ENCODE data around the gene PRXL2B.

Gene PRXL2B

GRCh38 chr1:2611031-2611501 lies 24.5 kb downstream of the PRXL2B start:
- Histone ChIP-seq H3K27ac (ENCODE audit: poor library complexity, severe bottlenecking) (no peak overlapping the region), H3K36me3 (ENCODE audit: low read depth) (no peaks in the 10 kb centered on the region), H3K9me3 (ENCODE audit: severe bottlenecking) (no peaks in the 10 kb centered on the region), H3K27me3 (ENCODE audit: insufficient read depth, poor library complexity, severe bottlenecking) (peaks cover 5% of the 10 kb centered on the region), H3K4me1 (ENCODE audit: insufficient read depth, poor library complexity, severe bottlenecking) (no peaks in the 10 kb centered on the region), H3K4me3 (ENCODE audit: severe bottlenecking) (no peak overlapping the region)
- TF ChIP-seq, protein P1, sequence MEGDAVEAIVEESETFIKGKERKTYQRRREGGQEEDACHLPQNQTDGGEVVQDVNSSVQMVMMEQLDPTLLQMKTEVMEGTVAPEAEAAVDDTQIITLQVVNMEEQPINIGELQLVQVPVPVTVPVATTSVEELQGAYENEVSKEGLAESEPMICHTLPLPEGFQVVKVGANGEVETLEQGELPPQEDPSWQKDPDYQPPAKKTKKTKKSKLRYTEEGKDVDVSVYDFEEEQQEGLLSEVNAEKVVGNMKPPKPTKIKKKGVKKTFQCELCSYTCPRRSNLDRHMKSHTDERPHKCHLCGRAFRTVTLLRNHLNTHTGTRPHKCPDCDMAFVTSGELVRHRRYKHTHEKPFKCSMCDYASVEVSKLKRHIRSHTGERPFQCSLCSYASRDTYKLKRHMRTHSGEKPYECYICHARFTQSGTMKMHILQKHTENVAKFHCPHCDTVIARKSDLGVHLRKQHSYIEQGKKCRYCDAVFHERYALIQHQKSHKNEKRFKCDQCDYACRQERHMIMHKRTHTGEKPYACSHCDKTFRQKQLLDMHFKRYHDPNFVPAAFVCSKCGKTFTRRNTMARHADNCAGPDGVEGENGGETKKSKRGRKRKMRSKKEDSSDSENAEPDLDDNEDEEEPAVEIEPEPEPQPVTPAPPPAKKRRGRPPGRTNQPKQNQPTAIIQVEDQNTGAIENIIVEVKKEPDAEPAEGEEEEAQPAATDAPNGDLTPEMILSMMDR (IDR thresholded peaks at IDR 0.05; ENCODE audit: poor library complexity, severe bottlenecking) = no peak
- ATAC-seq (ENCODE audit: low read depth) = peak; percentile 83
- peak; percentile 77 for DNase-seq (ENCODE audit: low spot score)

DNA sequence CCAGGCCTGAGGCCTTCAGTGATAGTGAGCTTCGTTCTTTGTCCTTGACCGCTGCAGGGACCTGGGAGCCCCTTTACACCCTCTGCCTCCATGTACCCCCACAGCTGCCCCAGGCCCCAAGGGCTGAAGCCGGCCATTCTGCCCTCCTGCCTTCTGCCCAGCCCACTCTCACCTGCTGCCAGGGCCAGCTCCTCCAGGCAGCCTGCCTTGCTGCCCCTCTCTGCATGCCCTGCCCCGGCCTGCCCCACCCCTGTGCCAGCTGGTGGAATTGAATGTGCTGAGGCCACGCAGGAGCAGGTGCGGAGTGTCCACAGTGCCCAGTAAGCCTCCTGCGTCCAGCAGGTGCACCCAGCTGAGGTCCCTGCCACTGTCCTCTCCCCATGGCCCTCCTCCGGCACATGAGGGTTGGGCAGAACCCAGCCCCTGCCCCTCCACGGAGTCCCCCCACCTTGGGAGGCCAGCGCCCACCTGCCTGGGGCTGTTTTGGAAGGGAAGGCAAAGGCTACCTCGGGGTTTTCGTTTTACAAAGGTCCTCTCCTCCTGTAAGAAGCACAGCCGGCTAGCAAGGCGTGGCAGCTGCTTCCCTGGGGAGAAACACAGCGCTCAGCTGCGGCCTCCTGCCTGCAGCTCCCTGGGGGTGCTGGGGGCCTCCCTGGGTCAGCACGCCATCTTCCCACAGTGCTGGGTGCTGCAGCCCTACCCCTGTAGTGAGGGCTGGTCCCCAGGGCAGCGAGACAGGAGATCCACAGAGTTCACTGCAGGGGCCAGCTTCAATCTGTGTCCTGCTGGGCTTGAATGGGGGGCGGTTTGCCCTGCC lies 25.3 kb downstream of the PRXL2B start:
- ATAC-seq (ENCODE audit: low read depth) (no peak), DNase-seq (ENCODE audit: low spot score) (no peak)
- no peak overlapping the region for H3K4me3 ChIP-seq (ENCODE audit: severe bottlenecking)
- H3K9me3 ChIP-seq (ENCODE audit: severe bottlenecking) = no peaks in the 10 kb centered on the region
- peaks cover 5% of the 10 kb centered on the region for H3K27me3 ChIP-seq (ENCODE audit: insufficient read depth, poor library complexity, severe bottlenecking)
- H3K4me1 ChIP-seq (ENCODE audit: insufficient read depth, poor library complexity, severe bottlenecking) = no peaks in the 10 kb centered on the region
- H3K36me3 ChIP-seq (ENCODE audit: low read depth) = no peaks in the 10 kb centered on the region
- H3K27ac ChIP-seq (ENCODE audit: poor library complexity, severe bottlenecking) = no peak overlapping the region
- TF ChIP-seq, protein P1 (IDR thresholded peaks at IDR 0.05; ENCODE audit: poor library complexity, severe bottlenecking) = no peak

- DNase-seq (ENCODE audit: low spot score) (peak; percentile 47), ATAC-seq (ENCODE audit: low read depth) (no peak)
- H3K4me1 ChIP-seq (ENCODE audit: insufficient read depth, poor library complexity, severe bottlenecking) = no peaks in the 10 kb centered on the region
- TF ChIP-seq, protein P1 (IDR thresholded peaks at IDR 0.05; ENCODE audit: poor library complexity, severe bottlenecking) = no peak
- H3K36me3 ChIP-seq (ENCODE audit: low read depth) = no peaks in the 10 kb centered on the region
- no peak overlapping the region for H3K4me3 ChIP-seq (ENCODE audit: severe bottlenecking)
- H3K9me3 ChIP-seq (ENCODE audit: severe bottlenecking) = no peaks in the 10 kb centered on the region
- no peak overlapping the region for H3K27ac ChIP-seq (ENCODE audit: poor library complexity, severe bottlenecking)
- peaks cover 5% of the 10 kb centered on the region for H3K27me3 ChIP-seq (ENCODE audit: insufficient read depth, poor library complexity, severe bottlenecking)
Observed at GRCh38 chr1:2612591-2613365, 26.2 kb downstream of the PRXL2B start.

DNA sequence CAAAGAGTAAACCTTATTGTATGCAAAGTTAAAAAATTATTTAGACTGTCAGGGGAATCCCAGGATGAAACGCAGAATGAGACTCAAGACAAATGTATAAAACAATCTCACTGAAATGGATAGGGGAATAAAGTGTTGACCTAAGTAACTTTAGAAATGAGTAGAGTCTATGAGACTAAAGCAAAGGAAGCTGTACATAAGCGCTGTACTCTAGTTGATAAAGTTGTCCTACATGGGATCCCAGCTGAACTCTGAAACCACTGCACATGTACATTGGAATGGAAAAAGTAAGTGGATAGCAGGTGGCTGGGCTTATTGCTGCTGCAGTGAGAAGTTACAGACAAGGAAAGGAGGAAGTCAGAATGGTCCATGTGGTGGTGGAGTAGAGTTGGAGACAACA lies 27.6 kb downstream of the PRXL2B start:
- no peak overlapping the region for H3K27ac ChIP-seq (ENCODE audit: poor library complexity, severe bottlenecking)
- H3K36me3 ChIP-seq (ENCODE audit: low read depth) = no peaks in the 10 kb centered on the region
- no peak for DNase-seq (ENCODE audit: low spot score)
- no peaks in the 10 kb centered on the region for H3K9me3 ChIP-seq (ENCODE audit: severe bottlenecking)
- no peak for ATAC-seq (ENCODE audit: low read depth)
- TF ChIP-seq, protein P1 (IDR thresholded peaks at IDR 0.05; ENCODE audit: poor library complexity, severe bottlenecking) = no peak
- no peaks in the 10 kb centered on the region for H3K4me1 ChIP-seq (ENCODE audit: insufficient read depth, poor library complexity, severe bottlenecking)
- H3K4me3 ChIP-seq (ENCODE audit: severe bottlenecking) = no peak overlapping the region
- H3K27me3 ChIP-seq (ENCODE audit: insufficient read depth, poor library complexity, severe bottlenecking) = peaks cover 15% of the 10 kb centered on the region
